Calu3 (cell line): ENCODE data around the gene PARP4. TPM values are rescaled to one million over a fixed set of nuclear protein-coding genes. Genes with fewer than 3 reads are reported as not detected.

Experiments
- BruUV-seq: library from RNA; stranded (reverse); fragments of 400-500 nt; replicated peaks from 2 replicates; lab custom pipeline; 2021; lab: Mats Ljungman, UMichigan
- CTCF ChIA-PET: fragments of 300-600 bp; sonication (Branson Sonifier 250); formaldehyde crosslinking; loops from one replicate; lab custom pipeline; 2022; ENCODE audit warnings: antibody characterized with exemption; lab: Charles Lee
- DNase-seq: peaks from one replicate; pipeline ENCODE4 v3.0.0; 2022
- H3K27ac Mint-ChIP-seq: one replicate; pipeline ENCODE4 v1.8.0; 2022; ENCODE audit warnings: mixed read lengths; ENCODE audit not compliant: unreplicated experiment
- H3K27me3 Mint-ChIP-seq: one replicate; pipeline ENCODE4 v1.8.0; 2022; ENCODE audit warnings: mixed read lengths; ENCODE audit not compliant: unreplicated experiment
- H3K36me3 Mint-ChIP-seq: one replicate; pipeline ENCODE4 v1.8.0; 2022; ENCODE audit warnings: mild to moderate bottlenecking, moderate library complexity, mixed read lengths; ENCODE audit not compliant: insufficient read depth, unreplicated experiment
- H3K4me1 Mint-ChIP-seq: one replicate; pipeline ENCODE4 v1.8.0; 2022; ENCODE audit warnings: mild to moderate bottlenecking, low read depth, mixed read lengths; ENCODE audit not compliant: unreplicated experiment
- H3K4me3 Mint-ChIP-seq: one replicate; pipeline ENCODE4 v1.8.0; 2022; ENCODE audit warnings: mild to moderate bottlenecking, low read depth, moderate library complexity, mixed read lengths; ENCODE audit not compliant: unreplicated experiment
- H3K9me3 Mint-ChIP-seq: one replicate; pipeline ENCODE4 v1.8.0; 2022; ENCODE audit warnings: low read depth, mixed read lengths; ENCODE audit not compliant: unreplicated experiment
- CTCF ChIP-seq: fragments of 200-600 bp; IDR thresholded peaks from one replicate; pipeline ENCODE4 v1.8.0; 2022; ENCODE audit warnings: antibody characterized with exemption; ENCODE audit not compliant: unreplicated experiment
- intact Hi-C: fragments of 100-400 bp; cut with micrococcal nuclease; formaldehyde crosslinking; loops from one replicate; pipeline ENCODE4 v1.10.0; 2022; ENCODE audit not compliant: unreplicated experiment
- total RNA-seq: library from RNA; stranded (reverse); gene quantifications from 2 replicates; pipeline ENCODE4 v1.2.3, GENCODE V29; 2022

The PARP4 gene
- total RNA-seq, 1 experiment from 2014 or later = 78.3 TPM

- BruUV-seq = no TSS peak
- intact Hi-C loops = no loop called here
- no peak overlapping the region for H3K4me3 Mint-ChIP-seq
- CTCF ChIA-PET = no interaction called here
- DNase-seq = no peak
- H3K9me3 Mint-ChIP-seq = no peaks in the 10 kb centered on the region
- TF ChIP-seq CTCF = no peak
- peaks cover 45% of the 10 kb centered on the region for H3K36me3 Mint-ChIP-seq
- peaks cover 28% of the 10 kb centered on the region for H3K4me1 Mint-ChIP-seq
- H3K27me3 Mint-ChIP-seq = no peaks in the 10 kb centered on the region
- no peak overlapping the region for H3K27ac Mint-ChIP-seq
Observed at GRCh38 chr13:24505756-24506155, 6.8 kb downstream of the PARP4 start.

GRCh38 chr13:24505256-24505655 is 7.3 kb downstream of the PARP4 start:
- H3K36me3 Mint-ChIP-seq = peaks cover 40% of the 10 kb centered on the region
- no TSS peak for BruUV-seq
- DNase-seq = no peak
- intact Hi-C loops = no loop called here
- no peak overlapping the region for H3K4me3 Mint-ChIP-seq
- H3K27me3 Mint-ChIP-seq = no peaks in the 10 kb centered on the region
- H3K9me3 Mint-ChIP-seq = no peaks in the 10 kb centered on the region
- H3K4me1 Mint-ChIP-seq = peaks cover 28% of the 10 kb centered on the region
- no peak for TF ChIP-seq CTCF
- H3K27ac Mint-ChIP-seq = no peak overlapping the region
- CTCF ChIA-PET = no interaction called here

- no peaks in the 10 kb centered on the region for H3K9me3 Mint-ChIP-seq
- H3K27me3 Mint-ChIP-seq = no peaks in the 10 kb centered on the region
- peaks cover 39% of the 10 kb centered on the region for H3K36me3 Mint-ChIP-seq
- peak overlapping the region; percentile 84 for H3K27ac Mint-ChIP-seq
- no TSS peak for BruUV-seq
- no peak for TF ChIP-seq CTCF
- H3K4me3 Mint-ChIP-seq = no peak overlapping the region
- no peak for DNase-seq
- H3K4me1 Mint-ChIP-seq = peaks cover 28% of the 10 kb centered on the region
- intact Hi-C loops = no loop called here
- CTCF ChIA-PET = no interaction called here
Observed at GRCh38 chr13:24503379-24503696, 9.2 kb downstream of the PARP4 start.

GRCh38 chr13:24502533-24503378 is 9.8 kb downstream of the PARP4 start:
- peak overlapping the region; percentile 84 for H3K27ac Mint-ChIP-seq
- intact Hi-C loops = no loop called here
- peaks cover 36% of the 10 kb centered on the region for H3K36me3 Mint-ChIP-seq
- TSS peak; percentile 7 for BruUV-seq
- peaks cover 28% of the 10 kb centered on the region for H3K4me1 Mint-ChIP-seq
- H3K9me3 Mint-ChIP-seq = no peaks in the 10 kb centered on the region
- CTCF ChIA-PET = no interaction called here
- TF ChIP-seq CTCF = no peak
- peak overlapping the region; percentile 24 for H3K4me3 Mint-ChIP-seq
- DNase-seq = peak; percentile 67
- no peaks in the 10 kb centered on the region for H3K27me3 Mint-ChIP-seq
